GM12878 (cell line): Measurements from ENCODE around the gene PNMA8C. TPM values are rescaled to one million over a fixed set of nuclear protein-coding genes. Genes with fewer than 3 reads are reported as not detected.

Experiments
- ATAC-seq: fragments of 200-7000 bp; cut with Tn5 transposase; 3 replicates; pipeline ENCODE4 v1.9.1; 2020; ENCODE audit warnings: mild to moderate bottlenecking, moderate library complexity
- BruUV-seq: library from RNA; stranded (reverse); fragments of 400-500 nt; replicated peaks from 2 replicates; lab custom pipeline; 2021; lab: Mats Ljungman, UMichigan
- CTCF ChIA-PET: fragments of 300-600 bp; sonication (Branson Sonifier 250); formaldehyde crosslinking; extraction: SDS; loops from one replicate; lab custom pipeline; 2021; ENCODE audit warnings: inconsistent platforms; lab: Yijun Ruan, JAX
- POLR2A ChIA-PET: fragments of 350-600 bp; formaldehyde crosslinking; extraction: SDS; loops from one replicate; lab custom pipeline; 2021; ENCODE audit warnings: inconsistent platforms; lab: Charles Lee
- RAD21 ChIA-PET: fragments of 300-600 bp; sonication (Branson Sonifier 250); formaldehyde crosslinking; loops from one replicate; lab custom pipeline; 2023; ENCODE audit warnings: antibody characterized with exemption; ENCODE audit not compliant: unreplicated experiment; lab: Charles Lee
- SMC1A ChIA-PET: fragments of 300-600 bp; sonication (Branson Sonifier 250); formaldehyde crosslinking; loops from one replicate; lab custom pipeline; 2023; ENCODE audit not compliant: unreplicated experiment, uncharacterized antibody; lab: Charles Lee
- DNase-seq: peaks from one replicate; pipeline ENCODE4 v3.0.0-alpha.2; 2011; ENCODE audit warnings: low read depth, low spot score
- FAIRE-seq: peaks from 3 replicates; lab custom pipeline; 2011; peaks lifted over from hg19 to GRCh38; lab: Jason Lieb, UNC
- H2AFZ ChIP-seq: 2 replicates; pipeline ENCODE4 v1.6.0; 2011; ENCODE audit warnings: low read depth, low read length, control low read depth; ENCODE audit not compliant: control insufficient read depth
- H3K27ac ChIP-seq: 2 replicates; pipeline ENCODE4 v1.5.1; 2011; ENCODE audit warnings: control low read depth; ENCODE audit not compliant: control insufficient read depth, insufficient read depth
- H3K27me3 ChIP-seq, 2 experiments: replicated peaks in 1 of 2; 2 replicates each; pipeline versions ENCODE4 v1.6.0 to v1.6.1; 2011; ENCODE audit warnings: low read length in 1 of 2; ENCODE audit not compliant: control insufficient read depth in 2 of 2, insufficient read depth in 2 of 2
- H3K36me3 ChIP-seq, 2 experiments: 2 replicates each; pipeline ENCODE4 v1.5.1; 2011; ENCODE audit warnings: low read length in 1 of 2; ENCODE audit not compliant: control insufficient read depth in 2 of 2, insufficient read depth in 2 of 2
- H3K4me1 ChIP-seq: 2 replicates; pipeline ENCODE4 v1.6.1; 2011; ENCODE audit warnings: mild to moderate bottlenecking, low read length, moderate library complexity, mixed read lengths; ENCODE audit not compliant: control insufficient read depth, insufficient read depth
- H3K4me2 ChIP-seq: 2 replicates; pipeline ENCODE4 v1.6.0; 2011; ENCODE audit warnings: control low read depth; ENCODE audit not compliant: control insufficient read depth, insufficient read depth
- H3K4me3 ChIP-seq: fragments of 200-600 bp; sonication (generic); 2 replicates; pipeline ENCODE4 v1.5.1; 2016
- H3K79me2 ChIP-seq: 2 replicates; pipeline ENCODE4 v1.6.0; 2011; ENCODE audit warnings: low read length; ENCODE audit not compliant: control insufficient read depth, insufficient read depth
- H3K9ac ChIP-seq: 2 replicates; pipeline ENCODE4 v1.8.0; 2011; ENCODE audit warnings: low read length, control low read depth, mixed read lengths; ENCODE audit not compliant: control insufficient read depth, insufficient read depth
- H3K9me3 ChIP-seq: replicated peaks from 3 replicates; pipeline ENCODE4 v1.5.1; 2011; ENCODE audit warnings: mild to moderate bottlenecking, low read length; ENCODE audit not compliant: control insufficient read depth, insufficient read depth
- H4K20me1 ChIP-seq: 2 replicates; pipeline ENCODE4 v1.6.0; 2011; ENCODE audit not compliant: control insufficient read depth, insufficient read depth
- ASH2L ChIP-seq: fragments of 300-600, 200-600 bp; sonication (generic); IDR thresholded peaks from 2 replicates; pipeline ENCODE4 v1.6.1; 2017; ENCODE audit warnings: low read depth, mild to moderate bottlenecking, borderline replicate concordance
- HCFC1 ChIP-seq: fragments of 150-350 bp; IDR thresholded peaks from 2 replicates; pipeline ENCODE4 v1.6.1; 2014; ENCODE audit warnings: low read length
- STAT1 ChIP-seq: fragments of 450-650 bp; conservative IDR thresholded peaks from 2 replicates; pipeline ENCODE4 v1.6.1; 2014; ENCODE audit warnings: antibody characterized with exemption, mild to moderate bottlenecking
- ZSCAN29 ChIP-seq: fragments of 450-650 bp; IDR thresholded peaks from 2 replicates; pipeline ENCODE4 v1.6.1; 2017; ENCODE audit warnings: mild to moderate bottlenecking, moderate library complexity
- WGBS: methylation state at CpG from one replicate; pipeline ENCODE4 v1.1.6; 2016; ENCODE audit warnings: low lambda C conversion rate; ENCODE audit not compliant: insufficient replicate concordance, insufficient coverage; ENCODE audit errors: missing lambda C conversion rate; 5-methylcytosine and 5-hydroxymethylcytosine counted together
- in situ Hi-C: fragments of 300-500 bp; cut with MboI; formaldehyde crosslinking; loops from 9 replicates; pipeline ENCODE4 v1.14.3; 2018; ENCODE audit warnings: mixed read lengths
- intact Hi-C: fragments of 100-400 bp; cut with micrococcal nuclease; formaldehyde crosslinking; loops from one replicate; pipeline ENCODE4 v1.14.2; 2022; ENCODE audit not compliant: unreplicated experiment
- polyA plus RNA-seq, 11 experiments: library from polyadenylated mRNA; depleted of rRNA in 4 of 11; unstranded in 6 of 11; stranded (reverse) in 5 of 11; fragments of >200 nt; fragmentation: Nextera tagmentation in 4 of 11; fragmentation: Illumina TruSeq in 1 of 11; extraction: Ambion mirVana in 4 of 11; extraction: Trizol in 1 of 11; gene quantifications; 1 replicate in 1 of 11; 2 replicates in 10 of 11; pipeline versions ENCODE4 v1.2.1 to v1.2.3, GENCODE V29; 2011 to 2016; ENCODE audit warnings: inconsistent platforms in 2 of 11, missing spikeins in 2 of 11, low read depth in 1 of 11
- total RNA-seq, 4 experiments: library from RNA; depleted of rRNA in 3 of 4; stranded (reverse); fragments of >200 nt in 3 of 4; fragmentation: Illumina TruSeq in 1 of 4; extraction: Trizol in 1 of 4; gene quantifications; 2 replicates each; pipeline versions ENCODE4 v1.2.1 to v1.2.3, GENCODE V29; 2013 to 2021
- TF ChIP-seq, protein P1 (sequence below): IDR thresholded peaks from 2 replicates; pipeline ENCODE4 v1.6.1; 2011; ENCODE audit warnings: borderline replicate concordance, low read depth, mild to moderate bottlenecking, moderate library complexity, low read length; ENCODE audit not compliant: insufficient read depth, poor library complexity, severe bottlenecking

Gene PNMA8C
- total and polyA plus RNA-seq, 10 of the 15 experiments (the other 5 are each of a cell fraction or from before 2014, with no cell fraction given): not detected

DNA sequence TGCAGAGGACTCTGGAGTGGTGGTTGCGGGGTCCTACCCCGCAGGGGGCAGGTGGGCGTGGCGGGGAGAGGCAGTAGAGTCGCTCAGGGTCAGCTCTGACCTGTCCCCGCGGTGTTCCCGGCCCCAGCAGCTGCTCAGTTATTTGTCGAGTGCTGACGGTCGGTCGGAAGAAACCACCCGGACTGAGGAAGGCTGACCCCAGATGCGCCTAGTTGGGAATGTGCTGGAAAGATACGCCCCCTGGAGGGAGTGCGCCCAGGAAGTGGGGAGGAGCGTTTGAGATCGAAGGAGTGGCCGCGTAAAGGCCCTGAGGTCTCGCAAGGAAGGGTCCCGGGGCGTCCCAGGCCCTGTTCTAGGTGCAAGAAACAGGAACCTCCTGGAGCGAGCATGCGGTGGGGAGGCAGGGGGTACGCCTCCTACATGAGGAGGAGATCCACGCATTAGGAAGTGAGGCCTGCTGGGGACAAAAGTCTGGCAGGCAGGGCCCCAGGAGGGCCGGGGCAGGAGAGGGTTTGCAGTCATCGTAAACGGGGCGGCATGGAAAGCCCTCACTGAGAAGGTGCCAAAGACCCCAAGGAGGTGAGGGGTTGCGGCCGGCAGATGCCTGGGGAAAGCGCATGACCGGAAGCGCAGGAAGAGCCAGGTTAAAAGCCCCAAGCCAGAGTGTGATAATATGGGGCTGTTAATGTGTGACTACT lies 24.5 kb downstream of the PNMA8C start:
- intact Hi-C loops: no loop called here
- no peaks in the 10 kb centered on the region for H4K20me1 ChIP-seq
- H3K36me3 ChIP-seq: no peaks in the 10 kb centered on the region
- ChIA-PET CTCF (interaction anchor here (1.6 kb wide), 1 partner anchor 49 kb away, joined by 3 read pairs; no protein-coding TSS in a partner anchor), SMC1A (no interaction called here), POLR2A (no interaction called here), RAD21 (no interaction called here)
- H3K4me1 ChIP-seq: no peaks in the 10 kb centered on the region
- no peak overlapping the region for H3K4me3 ChIP-seq
- FAIRE-seq (no peak), ATAC-seq (no peak), DNase-seq (no peak)
- no peaks in the 10 kb centered on the region for H3K9me3 ChIP-seq
- BruUV-seq: no TSS peak
- no peaks in the 10 kb centered on the region for H3K79me2 ChIP-seq
- H3K9ac ChIP-seq: no peak overlapping the region
- 23% methylated on average over 35 of the region's 36 CpGs for WGBS
- H2AFZ ChIP-seq: no peak overlapping the region
- no peak overlapping the region for H3K4me2 ChIP-seq
- in situ Hi-C loops: loop anchor here (5.0 kb wide), 1 partner anchor 83 kb away; no protein-coding TSS in a partner anchor
- H3K27ac ChIP-seq: no peak overlapping the region
- peaks cover 0 to 3% of the 10 kb centered on the region in 2 experiments; a peak in 3 of 4 replicates for H3K27me3 ChIP-seq
- no peak for TF ChIP-seq STAT1
- TF ChIP-seq, protein P1, sequence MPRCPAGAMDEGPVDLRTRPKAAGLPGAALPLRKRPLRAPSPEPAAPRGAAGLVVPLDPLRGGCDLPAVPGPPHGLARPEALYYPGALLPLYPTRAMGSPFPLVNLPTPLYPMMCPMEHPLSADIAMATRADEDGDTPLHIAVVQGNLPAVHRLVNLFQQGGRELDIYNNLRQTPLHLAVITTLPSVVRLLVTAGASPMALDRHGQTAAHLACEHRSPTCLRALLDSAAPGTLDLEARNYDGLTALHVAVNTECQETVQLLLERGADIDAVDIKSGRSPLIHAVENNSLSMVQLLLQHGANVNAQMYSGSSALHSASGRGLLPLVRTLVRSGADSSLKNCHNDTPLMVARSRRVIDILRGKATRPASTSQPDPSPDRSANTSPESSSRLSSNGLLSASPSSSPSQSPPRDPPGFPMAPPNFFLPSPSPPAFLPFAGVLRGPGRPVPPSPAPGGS: no peak
- TF ChIP-seq ASH2L: no peak
- TF ChIP-seq ZSCAN29: no peak
- no peak for TF ChIP-seq HCFC1
